ENCODE results near the gene ATF7. TPM values are rescaled to one million over a fixed set of nuclear protein-coding genes. Genes with fewer than 3 reads are reported as not detected.

ATF7 gene
- total RNA-seq, 1 donor from 2014 or later: 12.7 TPM

- peaks cover 12% of the 10 kb centered on the region for H3K36me3 Mint-ChIP-seq
- peak overlapping the region; percentile 21 for H3K4me2 ChIP-seq
These were observed 29.2 kb downstream of the ATF7 start for GRCh38 chr12:53596920-53597363.

GRCh38 chr12:53594897-53595615, 31.1 kb downstream of the ATF7 start:
- Histone ChIP-seq H4K20me1 (ENCODE audit: low read depth) (peaks cover 19% of the 10 kb centered on the region), H3K79me2 (ENCODE audit: low read depth) (peaks cover 9% of the 10 kb centered on the region)
- H3K4me3 Mint-ChIP-seq: no peak overlapping the region

More at GRCh38 chr12:53596920-53597363, 29.2 kb downstream of the ATF7 start:
- H3K27ac Mint-ChIP-seq: no peak overlapping the region
- no peaks in the 10 kb centered on the region for H3K27me3 Mint-ChIP-seq (ENCODE audit: insufficient read depth, low read depth)
- peaks cover 24% of the 10 kb centered on the region for H3K4me1 Mint-ChIP-seq
- DNase-seq (ENCODE audit: low spot score): peak; percentile 28
- TF ChIP-seq EZH2 (IDR thresholded peaks at IDR 0.05): no peak
- no peak for TF ChIP-seq EZH2phosphoT487 (IDR thresholded peaks at IDR 0.05)
- TF ChIP-seq, protein P1, sequence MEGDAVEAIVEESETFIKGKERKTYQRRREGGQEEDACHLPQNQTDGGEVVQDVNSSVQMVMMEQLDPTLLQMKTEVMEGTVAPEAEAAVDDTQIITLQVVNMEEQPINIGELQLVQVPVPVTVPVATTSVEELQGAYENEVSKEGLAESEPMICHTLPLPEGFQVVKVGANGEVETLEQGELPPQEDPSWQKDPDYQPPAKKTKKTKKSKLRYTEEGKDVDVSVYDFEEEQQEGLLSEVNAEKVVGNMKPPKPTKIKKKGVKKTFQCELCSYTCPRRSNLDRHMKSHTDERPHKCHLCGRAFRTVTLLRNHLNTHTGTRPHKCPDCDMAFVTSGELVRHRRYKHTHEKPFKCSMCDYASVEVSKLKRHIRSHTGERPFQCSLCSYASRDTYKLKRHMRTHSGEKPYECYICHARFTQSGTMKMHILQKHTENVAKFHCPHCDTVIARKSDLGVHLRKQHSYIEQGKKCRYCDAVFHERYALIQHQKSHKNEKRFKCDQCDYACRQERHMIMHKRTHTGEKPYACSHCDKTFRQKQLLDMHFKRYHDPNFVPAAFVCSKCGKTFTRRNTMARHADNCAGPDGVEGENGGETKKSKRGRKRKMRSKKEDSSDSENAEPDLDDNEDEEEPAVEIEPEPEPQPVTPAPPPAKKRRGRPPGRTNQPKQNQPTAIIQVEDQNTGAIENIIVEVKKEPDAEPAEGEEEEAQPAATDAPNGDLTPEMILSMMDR (IDR thresholded peaks at IDR 0.05): no peak
- H3K79me2 ChIP-seq (ENCODE audit: low read depth): peaks cover 9% of the 10 kb centered on the region
- no peak overlapping the region for H3K4me3 Mint-ChIP-seq
- peaks cover 4% of the 10 kb centered on the region for H4K20me1 ChIP-seq (ENCODE audit: low read depth)
- H3K4me1 ChIP-seq: peaks cover 16% of the 10 kb centered on the region
- H3K27me3 ChIP-seq: no peaks in the 10 kb centered on the region
- no peak overlapping the region for H3K27ac ChIP-seq
- no peak overlapping the region for H3K9ac ChIP-seq
- no peaks in the 10 kb centered on the region for H3K36me3 ChIP-seq
- peaks cover 9% of the 10 kb centered on the region for H3F3A ChIP-seq (ENCODE audit: low read depth)
- H3K9me3 Mint-ChIP-seq: no peaks in the 10 kb centered on the region
- H2AFZ ChIP-seq (replicated peaks): no peak overlapping the region
- H3K9me3 ChIP-seq (ENCODE audit: low read depth): no peaks in the 10 kb centered on the region
- no peak overlapping the region for H3K4me3 ChIP-seq

GRCh38 chr12:53593707-53594106, 32.5 kb downstream of the ATF7 start:
- TF ChIP-seq, protein P1 (IDR thresholded peaks at IDR 0.05): no peak
- TF ChIP-seq EZH2 (IDR thresholded peaks at IDR 0.05) (no peak), EZH2phosphoT487 (IDR thresholded peaks at IDR 0.05) (no peak)
- no peak overlapping the region for H3K4me3 Mint-ChIP-seq
- DNase-seq (ENCODE audit: low spot score): no peak
- Histone ChIP-seq H3F3A (ENCODE audit: low read depth) (peaks cover 17% of the 10 kb centered on the region), H3K79me2 (ENCODE audit: low read depth) (peaks cover 9% of the 10 kb centered on the region), H3K4me3 (no peak overlapping the region), H3K27me3 (no peaks in the 10 kb centered on the region), H4K20me1 (ENCODE audit: low read depth) (peaks cover 20% of the 10 kb centered on the region), H3K36me3 (no peaks in the 10 kb centered on the region), H3K9me3 (ENCODE audit: low read depth) (no peaks in the 10 kb centered on the region), H3K4me1 (peaks cover 34% of the 10 kb centered on the region), H3K4me2 (no peak overlapping the region), H3K27ac (no peak overlapping the region), H3K9ac (no peak overlapping the region), H2AFZ (replicated peaks) (no peak overlapping the region)
- peaks cover 39% of the 10 kb centered on the region for H3K4me1 Mint-ChIP-seq
- peaks cover 8% of the 10 kb centered on the region for H3K36me3 Mint-ChIP-seq
- no peaks in the 10 kb centered on the region for H3K27me3 Mint-ChIP-seq (ENCODE audit: insufficient read depth, low read depth)
- no peaks in the 10 kb centered on the region for H3K9me3 Mint-ChIP-seq
- no peak overlapping the region for H3K27ac Mint-ChIP-seq

More at GRCh38 chr12:53594897-53595615, 31.1 kb downstream of the ATF7 start:
- H3K4me1 ChIP-seq: peaks cover 34% of the 10 kb centered on the region
- Mint-ChIP-seq H3K4me1 (peaks cover 34% of the 10 kb centered on the region), H3K27me3 (ENCODE audit: insufficient read depth, low read depth) (no peaks in the 10 kb centered on the region), H3K27ac (no peak overlapping the region), H3K36me3 (peaks cover 12% of the 10 kb centered on the region), H3K9me3 (no peaks in the 10 kb centered on the region)
- no peak overlapping the region for H3K9ac ChIP-seq
- H3K27me3 ChIP-seq: no peaks in the 10 kb centered on the region
- no peak overlapping the region for H3K27ac ChIP-seq
- no peak for DNase-seq (ENCODE audit: low spot score)
- H2AFZ ChIP-seq (replicated peaks): no peak overlapping the region
- no peak overlapping the region for H3K4me2 ChIP-seq
- no peaks in the 10 kb centered on the region for H3K36me3 ChIP-seq
- TF ChIP-seq EZH2 (IDR thresholded peaks at IDR 0.05) (no peak), EZH2phosphoT487 (IDR thresholded peaks at IDR 0.05) (no peak)
- TF ChIP-seq, protein P1 (IDR thresholded peaks at IDR 0.05): no peak
- H3K4me3 ChIP-seq: no peak overlapping the region
- H3K9me3 ChIP-seq (ENCODE audit: low read depth): no peaks in the 10 kb centered on the region
- H3F3A ChIP-seq (ENCODE audit: low read depth): peaks cover 17% of the 10 kb centered on the region

Measured in neural progenitor cell (in vitro differentiated cells).